HTERT RPE-1 (cell line): Measurements from ENCODE around the gene FOXD4L1.
"Not testable (repeated sequence)": the region's sequence is repeated elsewhere in the genome, so short reads cannot be mapped to it uniquely, and the experiment has no call there.

Experiments used
- in situ Hi-C: fragments of 300-500 bp; cut with MboI; formaldehyde crosslinking; loops from 4 replicates; pipeline ENCODE4 v1.14.3; 2020; ENCODE audit warnings: low sequenced_read_pairs

Gene FOXD4L1

DNA sequence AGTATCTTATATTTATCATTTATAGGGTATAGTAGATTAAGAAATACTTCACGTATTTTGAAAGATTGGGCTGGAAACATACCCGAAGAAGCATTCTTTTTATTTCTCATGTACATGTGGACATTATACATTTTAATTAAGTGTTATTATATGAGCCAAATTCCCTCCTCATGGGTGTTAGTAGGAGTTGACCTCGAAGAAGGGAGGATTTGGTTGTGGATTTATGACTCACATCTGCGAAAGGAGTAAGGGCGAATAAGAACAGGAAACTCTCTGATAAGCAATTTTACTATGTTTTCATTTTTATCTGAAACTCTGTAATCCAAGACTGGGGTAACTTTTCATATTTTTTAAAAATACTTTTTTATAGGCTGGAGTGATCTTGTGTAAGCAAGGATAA is 23.0 kb downstream of the FOXD4L1 start:
- in situ Hi-C loops: not testable (repeated sequence)

DNA sequence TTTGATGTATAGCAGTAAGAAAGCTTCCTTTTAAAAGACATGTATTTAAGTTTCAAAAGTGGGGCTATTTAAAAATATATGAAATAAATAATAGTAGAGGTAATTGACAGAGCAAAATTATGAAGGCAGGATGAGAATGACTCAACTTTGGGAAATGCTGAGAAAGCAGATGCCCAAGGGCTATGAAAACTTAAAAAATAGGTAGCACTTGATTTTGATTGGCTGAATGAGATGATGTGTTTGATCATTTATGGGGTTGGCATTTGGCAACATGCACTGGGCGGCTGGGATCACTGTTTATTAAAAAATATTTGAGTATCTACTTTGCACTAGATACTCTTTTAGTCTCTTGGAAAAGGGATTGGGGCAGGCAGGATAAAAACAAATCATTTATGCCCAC is 26.5 kb downstream of the FOXD4L1 start:
- in situ Hi-C loops: not testable (repeated sequence)

DNA sequence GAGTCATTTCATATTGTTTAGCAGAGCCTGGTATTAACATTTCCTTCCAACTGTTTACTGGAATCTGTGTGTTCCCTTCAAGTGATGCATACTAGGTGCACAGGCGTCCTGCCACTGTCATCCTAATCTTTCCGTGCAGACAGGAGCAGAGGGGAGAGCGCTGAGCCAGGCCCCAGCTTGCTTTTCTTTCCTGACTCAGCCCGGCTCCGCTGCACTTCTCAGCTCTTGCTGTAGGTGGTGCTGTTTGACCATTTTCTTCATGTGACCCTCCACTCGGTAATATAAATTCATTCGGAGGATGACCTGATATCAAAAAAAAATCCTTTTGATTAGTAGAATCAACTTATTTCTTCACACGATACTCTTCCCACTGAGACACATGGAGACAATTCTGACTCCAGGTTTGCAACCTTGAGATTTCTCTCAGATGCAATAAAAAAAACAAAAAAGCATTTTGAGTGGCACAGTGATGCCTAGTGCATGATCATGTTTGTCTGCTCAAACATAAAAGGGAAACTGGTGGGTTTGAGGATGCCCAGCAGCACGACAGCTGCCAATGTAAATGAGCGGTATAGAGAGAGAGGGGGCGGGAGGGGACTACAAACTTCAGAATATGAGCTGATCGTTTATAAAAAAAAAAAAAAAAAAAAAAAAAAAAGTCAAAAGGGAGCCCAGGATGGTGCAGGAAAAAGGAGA is 29.0 kb downstream of the FOXD4L1 start:
- in situ Hi-C loops: not testable (repeated sequence)

DNA sequence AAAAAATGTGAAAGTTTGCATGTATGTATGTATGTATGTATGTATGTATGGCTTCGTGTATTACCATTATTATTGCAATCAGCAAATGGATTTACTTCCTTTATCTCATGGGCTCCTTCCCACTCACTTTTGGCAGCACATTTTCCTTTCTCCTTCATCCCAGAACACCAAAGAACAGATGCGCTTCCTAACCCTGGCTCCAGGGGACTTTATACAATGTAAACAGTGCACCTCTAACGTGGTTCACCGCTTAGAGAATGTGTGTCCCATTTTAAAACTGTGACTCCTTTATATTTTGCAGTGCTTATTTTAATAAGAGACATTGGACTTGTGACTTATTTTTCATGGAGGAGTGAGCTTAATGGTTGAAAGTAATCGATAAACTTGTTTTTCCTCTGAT is 29.7 kb downstream of the FOXD4L1 start:
- in situ Hi-C loops: not testable (repeated sequence)

DNA sequence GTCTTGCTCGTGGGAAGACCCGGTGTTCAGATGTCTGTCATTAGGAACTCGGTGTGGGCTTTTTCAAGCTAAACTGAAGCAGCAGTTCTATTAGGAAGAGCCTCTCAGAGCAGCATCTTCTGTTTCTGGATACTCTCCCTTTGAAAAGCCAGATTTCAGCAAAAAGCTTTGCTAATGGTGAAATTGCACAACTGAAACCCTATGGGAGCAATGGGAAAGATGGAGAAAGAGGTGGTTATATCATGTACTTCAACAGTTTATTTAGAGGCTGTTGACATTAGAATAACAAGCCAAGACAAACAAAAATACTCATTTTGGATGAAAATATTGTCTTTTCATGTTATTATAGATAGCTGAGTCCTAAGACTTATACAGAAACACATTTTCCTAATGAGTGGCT is 30.4 kb downstream of the FOXD4L1 start:
- in situ Hi-C loops: not testable (repeated sequence)

DNA sequence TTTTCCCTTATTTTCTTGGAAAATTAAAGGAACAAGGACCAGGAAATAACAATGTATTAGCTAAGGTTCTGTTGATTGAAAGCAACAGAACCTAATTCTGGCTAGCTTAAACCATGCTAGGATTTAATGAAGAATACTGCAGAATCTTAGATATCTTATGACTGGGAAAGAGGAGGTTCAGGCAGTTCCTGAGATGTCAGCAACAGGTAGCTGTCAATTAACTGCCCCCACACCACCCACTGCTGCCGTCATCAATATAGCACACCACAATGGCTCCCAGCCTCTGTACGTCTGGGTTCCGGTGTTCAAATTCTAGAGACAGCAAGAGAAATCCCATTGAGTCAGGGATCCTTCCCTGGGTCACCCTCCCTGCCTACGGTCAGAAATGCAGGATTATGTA is 34.5 kb downstream of the FOXD4L1 start:
- in situ Hi-C loops: not testable (repeated sequence)

DNA sequence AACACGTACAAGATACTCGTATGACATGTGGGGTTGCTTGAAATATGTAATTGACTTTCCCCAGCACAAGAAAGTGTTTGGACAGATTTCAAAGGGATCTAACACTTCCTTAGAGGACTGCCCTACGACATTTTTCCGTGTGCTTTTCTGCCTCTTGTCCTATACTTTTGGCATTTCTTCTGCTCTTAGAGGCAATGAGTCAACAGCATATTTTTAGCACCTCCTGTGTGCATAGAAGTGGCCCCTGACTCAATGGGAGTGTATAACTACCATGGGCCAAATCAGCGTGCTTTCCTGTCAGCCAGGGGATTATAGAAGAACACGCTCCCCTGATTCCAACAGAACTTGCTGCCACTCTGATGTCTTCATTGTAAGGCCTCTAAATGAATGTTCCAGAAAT is 38.1 kb downstream of the FOXD4L1 start:
- in situ Hi-C loops: not testable (repeated sequence)

DNA sequence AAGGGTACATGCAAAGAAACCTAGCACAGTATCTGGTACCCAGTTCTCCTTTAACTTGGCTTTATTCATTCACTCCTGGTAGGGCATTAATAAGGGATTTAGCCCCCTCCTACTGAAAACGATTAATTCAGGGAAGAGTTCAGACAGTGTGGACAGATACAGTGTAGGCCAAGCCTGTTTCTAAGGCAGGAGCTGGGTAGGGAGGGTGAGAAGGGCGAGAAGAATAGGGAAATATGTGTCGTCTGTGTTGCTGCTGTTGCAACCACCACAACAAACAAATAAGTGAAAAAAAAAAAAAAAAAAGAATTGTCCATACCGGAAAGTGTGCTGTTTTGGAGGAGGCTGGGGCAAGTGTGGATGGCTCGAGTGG is 42.4 kb downstream of the FOXD4L1 start:
- in situ Hi-C loops: not testable (repeated sequence)

DNA sequence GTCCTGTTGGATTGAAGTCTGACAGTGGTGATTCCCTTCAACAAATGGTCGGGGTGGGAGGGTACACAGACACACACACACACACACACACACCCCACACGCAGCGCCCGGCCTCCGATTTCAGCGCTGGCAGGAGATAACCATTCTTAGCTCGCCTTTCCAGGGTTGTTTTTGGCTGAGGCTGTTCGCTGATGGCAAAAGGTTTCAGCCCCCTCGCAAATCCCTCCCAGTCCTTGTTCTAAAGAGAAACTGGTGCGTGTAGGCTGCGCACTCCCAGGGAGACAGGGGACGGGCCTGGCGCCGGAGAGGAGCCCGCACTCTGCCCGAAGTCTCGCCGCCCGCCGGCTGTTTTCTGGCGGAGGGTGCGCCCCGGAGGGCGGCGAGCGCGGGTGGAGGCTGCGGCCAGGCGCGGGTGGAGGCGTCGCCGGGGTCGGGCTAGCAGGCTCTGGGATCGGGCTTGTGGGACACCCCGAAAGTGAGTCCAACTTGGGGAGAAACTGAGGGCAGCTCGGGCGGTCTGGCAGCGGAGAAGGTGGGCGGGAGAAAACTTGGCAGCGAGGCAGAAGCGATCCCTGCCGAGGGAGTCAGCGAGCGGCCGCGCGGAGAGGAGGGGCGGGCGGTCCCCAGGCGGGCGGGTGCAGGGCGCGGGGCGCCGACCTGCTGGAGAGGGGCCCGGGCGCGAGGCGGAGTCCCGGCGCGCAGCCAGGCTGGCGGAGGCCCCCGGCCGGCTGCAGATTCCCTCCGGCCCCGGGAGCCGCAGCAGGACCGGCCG is 42.9 kb downstream of the FOXD4L1 start:
- in situ Hi-C loops: not testable (repeated sequence)

DNA sequence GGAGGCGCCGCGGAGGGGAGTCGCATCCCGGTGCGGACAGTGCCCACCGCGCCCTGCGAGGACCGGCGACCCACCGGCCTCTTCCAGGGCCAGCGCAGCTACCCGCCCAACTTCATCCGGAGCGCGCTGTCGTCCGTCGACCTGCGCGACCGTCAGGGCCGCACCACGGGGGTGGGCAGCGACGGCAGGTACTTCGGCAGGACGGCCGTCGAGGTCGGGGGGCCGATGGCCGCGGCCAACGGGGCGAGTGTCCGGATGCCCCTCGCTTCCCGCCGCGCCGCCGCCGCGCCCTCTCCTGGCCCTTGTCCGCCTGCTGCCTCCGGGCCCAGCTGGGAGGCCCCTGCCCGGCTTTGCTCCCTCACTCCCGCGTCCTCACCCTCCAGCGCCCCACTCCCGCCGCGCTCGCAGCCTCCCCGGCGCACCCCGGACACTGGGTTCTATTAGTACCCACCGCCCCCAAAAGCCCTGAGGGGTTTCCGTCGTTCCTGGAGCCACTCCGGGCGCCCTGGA is 43.6 kb downstream of the FOXD4L1 start:
- in situ Hi-C loops: not testable (repeated sequence)

DNA sequence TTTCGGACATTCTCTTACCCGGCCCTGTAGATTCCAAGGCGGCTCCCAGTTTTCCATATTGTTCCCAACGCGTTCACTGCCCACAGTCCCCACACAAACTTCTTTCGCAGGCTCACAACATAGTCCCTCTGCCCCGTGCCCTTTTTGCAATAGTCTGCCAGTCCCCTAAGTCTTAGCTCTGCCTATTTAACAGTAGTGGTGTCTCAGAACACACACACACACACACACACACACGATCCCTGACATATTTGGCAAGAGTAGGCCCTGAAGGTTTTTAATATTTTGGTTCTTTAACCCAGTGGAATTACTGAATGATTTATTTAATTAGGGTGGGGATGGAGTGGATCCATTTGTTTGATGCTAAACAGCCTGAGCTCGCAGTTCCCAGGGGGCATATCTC is 44.1 kb downstream of the FOXD4L1 start:
- in situ Hi-C loops: not testable (repeated sequence)
